OCI-LY7 (cell line): ENCODE results near the gene IL15RA.

Source experiments
- CTCF ChIP-seq: fragments of 200-600 bp; sonication (generic); conservative IDR thresholded peaks from 2 replicates; pipeline ENCODE4 v1.5.1; 2014; ENCODE audit warnings: mild to moderate bottlenecking, antibody characterized with exemption, low read length, moderate library complexity, mixed read lengths
- EZH2phosphoT487 ChIP-seq: fragments of 200-600 bp; sonication (generic); IDR thresholded peaks from 2 replicates; pipeline ENCODE4 v1.6.1; 2018; ENCODE audit warnings: low read depth, borderline replicate concordance, mild to moderate bottlenecking, mixed run types, antibody characterized with exemption, low read length, moderate library complexity, mixed read lengths

GRCh38 chr10:6024334-6024682, 47.0 kb upstream of the IL15RA start:
- no peak for TF ChIP-seq CTCF
- TF ChIP-seq EZH2phosphoT487: no peak
